A549 (cell line): ENCODE results near the gene LSP1. TPM values are rescaled to one million over a fixed set of nuclear protein-coding genes. Genes with fewer than 3 reads are reported as not detected.

Experiments
- ATAC-seq, 2 experiments: fragments of 200-7000 bp in 1 of 2; fragments of >200 bp in 1 of 2; cut with Nextera tagmentation in 1 of 2; cut with Tn5 transposase in 1 of 2; 3 replicates each; pipeline versions ENCODE4 v1.8.0 to v1.9.1; 2018 to 2020; ENCODE audit warnings: mild to moderate bottlenecking in 1 of 2, moderate library complexity in 1 of 2
- CTCF ChIA-PET: fragments of 300-600 bp; sonication (Branson Sonifier 250); formaldehyde crosslinking; extraction: SDS; loops from one replicate; lab custom pipeline; 2021; ENCODE audit warnings: antibody characterized with exemption, inconsistent platforms; lab: Yijun Ruan, JAX
- POLR2A ChIA-PET: fragments of 350-600 bp; formaldehyde crosslinking; extraction: SDS; loops from one replicate; lab custom pipeline; 2021; ENCODE audit warnings: antibody characterized with exemption, inconsistent platforms; lab: Yijun Ruan, JAX
- DNase-seq, 2 experiments: peaks; one replicate each; pipeline versions ENCODE4 v3.0.0 to v3.0.0-alpha.2; 2011 to 2016; ENCODE audit warnings: low read depth in 1 of 2, low spot score in 1 of 2
- FAIRE-seq: peaks from 2 replicates; lab custom pipeline; 2011; peaks lifted over from hg19 to GRCh38; lab: Jason Lieb, UNC
- H3K27ac ChIP-seq, 2 experiments: fragments of >200 bp; sonication (Bioruptor Twin); formaldehyde crosslinking; 3 replicates each; pipeline ENCODE4 v1.5.1; 2016 to 2017
- H3K4me1 ChIP-seq: fragments of >200 bp; sonication (Bioruptor Twin); formaldehyde crosslinking; 3 replicates; pipeline ENCODE4 v1.6.1; 2016
- H3K4me2 ChIP-seq: fragments of >200 bp; sonication (Bioruptor Twin); formaldehyde crosslinking; 3 replicates; pipeline ENCODE4 v1.6.1; 2016
- H3K4me3 ChIP-seq: fragments of >200 bp; sonication (Bioruptor Twin); formaldehyde crosslinking; 3 replicates; pipeline ENCODE4 v1.5.1; 2016
- H3K9me3 ChIP-seq: fragments of >200 bp; sonication (Bioruptor Twin); formaldehyde crosslinking; 3 replicates; pipeline ENCODE4 v1.6.1; 2016
- CBX8 ChIP-seq: fragments of 200-600 bp; sonication (generic); IDR thresholded peaks from 2 replicates; pipeline ENCODE4 v1.6.1; 2016
- E2F6 ChIP-seq: IDR thresholded peaks from 2 replicates; pipeline ENCODE4 v1.6.1; 2012; ENCODE audit warnings: low read depth, borderline replicate concordance
- EHMT2 ChIP-seq: fragments of 200-600 bp; sonication (generic); IDR thresholded peaks from 2 replicates; pipeline ENCODE4 v1.6.1; 2016; ENCODE audit warnings: antibody characterized with exemption, low read depth, mild to moderate bottlenecking, moderate library complexity
- ELK1 ChIP-seq: fragments of 150-350 bp; IDR thresholded peaks from 2 replicates; pipeline ENCODE4 v1.6.1; 2014; ENCODE audit warnings: low read depth, mild to moderate bottlenecking, low read length
- HES2 ChIP-seq: fragments of >200 bp; sonication (Bioruptor Twin); formaldehyde crosslinking; IDR thresholded peaks from 2 replicates; pipeline ENCODE4 v1.6.1; 2016
- HOXB13 ChIP-seq: fragments of 250-450 bp; sonication (Bioruptor Pico); IDR thresholded peaks from 2 replicates; pipeline ENCODE4 v1.5.0; 2020; ENCODE audit warnings: low read depth, mild to moderate bottlenecking, moderate library complexity
- KDM1A ChIP-seq: fragments of 200-600 bp; sonication (generic); IDR thresholded peaks from 2 replicates; pipeline ENCODE4 v1.6.1; 2016; ENCODE audit warnings: low read depth, mild to moderate bottlenecking
- NPAS2 ChIP-seq: fragments of 250-450 bp; sonication (Bioruptor Pico); IDR thresholded peaks from 2 replicates; pipeline ENCODE4 v1.8.0; 2022; ENCODE audit warnings: mild to moderate bottlenecking, moderate library complexity, borderline replicate concordance
- NR3C1 ChIP-seq: fragments of >200 bp; sonication (Bioruptor Twin); formaldehyde crosslinking; IDR thresholded peaks from 3 replicates; pipeline ENCODE4 v1.6.1; 2017
- RAD21 ChIP-seq, 2 experiments: fragments of >200 bp in 1 of 2; sonication (Bioruptor Twin) in 1 of 2; formaldehyde crosslinking in 1 of 2; IDR thresholded peaks in 1 of 2; conservative IDR thresholded peaks in 1 of 2; 2 replicates in 1 of 2; 3 replicates in 1 of 2; pipeline ENCODE4 v1.6.1; 2012 to 2018; ENCODE audit warnings: inconsistent platforms in 1 of 2
- RARB ChIP-seq: fragments of 250-450 bp; sonication (Bioruptor Pico); IDR thresholded peaks from 2 replicates; pipeline ENCODE4 v1.8.0; 2021; ENCODE audit warnings: mild to moderate bottlenecking, moderate library complexity
- RCOR1 ChIP-seq: fragments of 150-350 bp; IDR thresholded peaks from 2 replicates; pipeline ENCODE4 v1.6.1; 2014; ENCODE audit warnings: antibody characterized with exemption, low read length, low read depth
- SMC3 ChIP-seq: fragments of >200 bp; sonication (Bioruptor Twin); formaldehyde crosslinking; IDR thresholded peaks from 3 replicates; pipeline ENCODE4 v1.6.1; 2018; ENCODE audit warnings: inconsistent platforms
- TP53 ChIP-seq: fragments of 250-450 bp; sonication (Bioruptor Pico); IDR thresholded peaks from 2 replicates; pipeline ENCODE4 v1.5.0; 2021; ENCODE audit warnings: mild to moderate bottlenecking, moderate library complexity
- USF2 ChIP-seq: fragments of 450-650 bp; IDR thresholded peaks from 2 replicates; pipeline ENCODE4 v1.6.1; 2014; ENCODE audit warnings: antibody characterized with exemption
- ZFP36 ChIP-seq: fragments of 450-650 bp; IDR thresholded peaks from 2 replicates; pipeline ENCODE4 v1.6.1; 2014; ENCODE audit warnings: borderline replicate concordance; ENCODE audit not compliant: partially characterized antibody
- WGBS: methylation state at CpG from one replicate; pipeline ENCODE4 v1.1.6; 2017; ENCODE audit errors: missing lambda C conversion rate; 5-methylcytosine and 5-hydroxymethylcytosine counted together
- polyA plus RNA-seq, 4 experiments: library from polyadenylated mRNA; depleted of rRNA in 3 of 4; stranded (reverse); fragments of >200 nt; fragmentation: RNase III in 1 of 4; extraction: RNeasy Plus Mini Kit Qiagen cat#74134 plus additional on column Dnase treatment in 1 of 4; gene quantifications; 2 replicates in 3 of 4; 3 replicates in 1 of 4; pipeline ENCODE4 v1.2.3, GENCODE V29; 2011 to 2017

The LSP1 gene
- polyA plus RNA-seq, 2 of the 4 experiments (the other 2 are of a cell fraction): 0.67 to 3.5 TPM

- ChIA-PET POLR2A (no interaction called here), CTCF (interaction anchor here (1.0 to 4.3 kb wide), 3 partner anchors 12 to 150 kb away, joined by 4 to 30 read pairs (median 6); no protein-coding TSS in a partner anchor)
- ATAC-seq: no peak
Observed at GRCh38 chr11:1843796-1844195, 9.1 kb upstream of the LSP1 start.

GRCh38 chr11:1844221-1845094 lies 8.4 kb upstream of the LSP1 start:
- WGBS: 54% methylated on average over 19 of the region's 23 CpGs
- Histone ChIP-seq H3K4me2 (peak overlapping the region; percentile 41), H3K4me3 (no peak overlapping the region), H3K4me1 (peaks cover 7% of the 10 kb centered on the region), H3K27ac (peak overlapping the region; percentile 22 to 61; a peak in 4 of 6 replicates), H3K9me3 (no peaks in the 10 kb centered on the region)
- ATAC-seq (peak; percentile 6 to 43; a peak in 3 of 6 replicates), FAIRE-seq (no peak), DNase-seq (peak in 1 of 2 experiments; percentile 50)
- ChIA-PET POLR2A (no interaction called here), CTCF (interaction anchor here (1.8 kb wide), 1 partner anchor 150 kb away, joined by 6 read pairs; no protein-coding TSS in a partner anchor)
- TF ChIP-seq SMC3 (no peak), ZFP36 (peak; percentile 2), EHMT2 (no peak), RCOR1 (no peak)

More at GRCh38 chr11:1843796-1844195, 9.1 kb upstream of the LSP1 start:
- no peak overlapping the region for H3K4me2 ChIP-seq
- H3K4me3 ChIP-seq: no peak overlapping the region
- peaks cover 7% of the 10 kb centered on the region for H3K4me1 ChIP-seq
- H3K9me3 ChIP-seq: no peaks in the 10 kb centered on the region
- WGBS: 78% methylated on average over 8 of the region's 8 CpGs
- TF ChIP-seq E2F6: no peak
- TF ChIP-seq NR3C1: no peak
- TF ChIP-seq RARB (CRISPR knock-in tag): no peak
- TF ChIP-seq HES2: no peak
- no peak for TF ChIP-seq HOXB13 (CRISPR knock-in tag)
- TF ChIP-seq TP53 (CRISPR knock-in tag): no peak
- TF ChIP-seq ZFP36: no peak
- no peak for TF ChIP-seq CBX8
- TF ChIP-seq NPAS2 (CRISPR knock-in tag): no peak
- no peak for TF ChIP-seq USF2
- no peak for TF ChIP-seq ELK1
- TF ChIP-seq RAD21 (conservative IDR thresholded peaks at IDR 0.05 in 1 of 2, IDR thresholded peaks at IDR 0.05 in 1 of 2): no peak
- FAIRE-seq: no peak
- H3K27ac ChIP-seq: peak overlapping the region in 1 of 2 experiments; percentile 61; a peak in 3 of 6 replicates
- no peak for DNase-seq

GRCh38 chr11:1845095-1845429 lies 7.8 kb upstream of the LSP1 start:
- H3K9me3 ChIP-seq: no peaks in the 10 kb centered on the region
- H3K4me3 ChIP-seq: no peak overlapping the region
- H3K27ac ChIP-seq: peak overlapping the region; percentile 22 to 61; a peak in 4 of 6 replicates
- DNase-seq (no peak), FAIRE-seq (no peak), ATAC-seq (no peak)
- ChIA-PET POLR2A (no interaction called here), CTCF (interaction anchor here (14.5 kb wide), 1 partner anchor 11 kb away, joined by 174 read pairs; the partner anchor contains the start of genes SYT8 and TNNI2)
- H3K4me2 ChIP-seq: peak overlapping the region; percentile 41; the same call in 2 of the 3 replicates
- 60% methylated on average over 1 of the region's 1 CpG for WGBS
- TF ChIP-seq KDM1A (no peak), TP53 (CRISPR knock-in tag) (no peak), ZFP36 (peak; percentile 1), E2F6 (no peak), RARB (CRISPR knock-in tag) (no peak)
- H3K4me1 ChIP-seq: peaks cover 7% of the 10 kb centered on the region
